ENCODE results near the gene TSPAN11. TPM values are rescaled to one million over a fixed set of nuclear protein-coding genes. Genes with fewer than 3 reads are reported as not detected.
A peak's percentile ranks its signal among the peaks of the same experiment; 100 is the strongest.
"Not testable (repeated sequence)": the region's sequence is repeated elsewhere in the genome, so short reads cannot be mapped to it uniquely, and the experiment has no call there.

TSPAN11 gene
- polyA plus RNA-seq (ENCODE audit: insufficient read length in 12 of 12), result 10 to 100 TPM in 2 of 12 donors, 1 to 10 TPM in 9, not detected in 1; 5.3 to 22.9 (median 7.9) TPM
- long read RNA-seq, donor 1, partial matches to known transcripts, result 0 of 1 reads
- long read RNA-seq, donor 1, other reads (novel, unspliced or antisense), result 0 of 1 reads
- long read RNA-seq, donor 2, partial matches to known transcripts, result 0 of 1 reads
- long read RNA-seq, donor 2, other reads (novel, unspliced or antisense), result 0 of 1 reads
- long read RNA-seq, donor 3, partial matches to known transcripts, result 0 of 1 reads
- long read RNA-seq, donor 3, other reads (novel, unspliced or antisense), result 0 of 1 reads
- long read RNA-seq, donor 4, partial matches to known transcripts, result 0 of 1 reads
- long read RNA-seq, donor 4, other reads (novel, unspliced or antisense), result 0 of 1 reads
- long read RNA-seq, donor 5, result 0 reads
- long read RNA-seq, donor 6, result 0 reads
- long read RNA-seq, donor 7, result 0 reads
- long read RNA-seq, donor 8, full-length matches to known transcripts, result 3 of 3 reads
- long read RNA-seq, donor 8, partial matches to known transcripts, result 0 of 3 reads
- long read RNA-seq, donor 8, other reads (novel, unspliced or antisense), result 0 of 3 reads
- long read RNA-seq, donor 9, result 0 reads
- long read RNA-seq, donor 10, partial matches to known transcripts, result 0 of 2 reads
- long read RNA-seq, donor 10, other reads (novel, unspliced or antisense), result 0 of 2 reads
- long read RNA-seq, donor 11, partial matches to known transcripts, result 0 of 2 reads
- long read RNA-seq, donor 11, other reads (novel, unspliced or antisense), result 0 of 2 reads

- DNase-seq, result peak; percentile 53
Measured at GRCh38 chr12:30926243-30927221, at the start of gene TSPAN11. Gene TSPAN11 (plus strand): TSS chr12:30926748. CDS start chr12:30953992, 27,244 bp downstream.

- no peak for DNase-seq
Measured at GRCh38 chr12:30877105-30877875, 49.3 kb upstream of the TSPAN11 start.

- no peak for DNase-seq
Measured at GRCh38 chr12:30878024-30878423, 48.5 kb upstream of the TSPAN11 start.

- DNase-seq, result peak; percentile 20
Measured at GRCh38 chr12:30880061-30880460, 46.5 kb upstream of the TSPAN11 start.

GRCh38 chr12:30880813-30881212 is 45.7 kb upstream of the TSPAN11 start:
- no peak for DNase-seq

GRCh38 chr12:30882706-30883105 is 43.8 kb upstream of the TSPAN11 start:
- no peak for DNase-seq

GRCh38 chr12:30884799-30885198 is 41.7 kb upstream of the TSPAN11 start:
- DNase-seq, result no peak

GRCh38 chr12:30885321-30885720 is 41.2 kb upstream of the TSPAN11 start:
- no peak for DNase-seq

- DNase-seq, result no peak
Measured at GRCh38 chr12:30887226-30887625, 39.3 kb upstream of the TSPAN11 start.

- DNase-seq, result no peak
Measured at GRCh38 chr12:30888241-30888640, 38.3 kb upstream of the TSPAN11 start.

GRCh38 chr12:30894531-30894930 is 32.0 kb upstream of the TSPAN11 start:
- DNase-seq, result not testable (repeated sequence)

GRCh38 chr12:30896461-30896860 is 30.1 kb upstream of the TSPAN11 start:
- DNase-seq, result peak; percentile 28

- DNase-seq, result no peak
Measured at GRCh38 chr12:30898846-30899245, 27.7 kb upstream of the TSPAN11 start.

- no peak for DNase-seq
Measured at GRCh38 chr12:30900351-30900750, 26.2 kb upstream of the TSPAN11 start.

GRCh38 chr12:30902001-30902400 is 24.5 kb upstream of the TSPAN11 start:
- no peak for DNase-seq

GRCh38 chr12:30902596-30902995 is 24.0 kb upstream of the TSPAN11 start:
- DNase-seq, result no peak

- DNase-seq, result no peak
Measured at GRCh38 chr12:30905463-30906009, 21.0 kb upstream of the TSPAN11 start.

GRCh38 chr12:30908076-30908721 is 18.3 kb upstream of the TSPAN11 start:
- DNase-seq, result no peak

- peak; percentile 81 for DNase-seq
Measured at GRCh38 chr12:30908722-30909348, 17.7 kb upstream of the TSPAN11 start.
